ENCODE results near the gene TACC2.
"Not testable (repeated sequence)": the region's sequence is repeated elsewhere in the genome, so short reads cannot be mapped to it uniquely, and the experiment has no call there.

TACC2 gene

DNA sequence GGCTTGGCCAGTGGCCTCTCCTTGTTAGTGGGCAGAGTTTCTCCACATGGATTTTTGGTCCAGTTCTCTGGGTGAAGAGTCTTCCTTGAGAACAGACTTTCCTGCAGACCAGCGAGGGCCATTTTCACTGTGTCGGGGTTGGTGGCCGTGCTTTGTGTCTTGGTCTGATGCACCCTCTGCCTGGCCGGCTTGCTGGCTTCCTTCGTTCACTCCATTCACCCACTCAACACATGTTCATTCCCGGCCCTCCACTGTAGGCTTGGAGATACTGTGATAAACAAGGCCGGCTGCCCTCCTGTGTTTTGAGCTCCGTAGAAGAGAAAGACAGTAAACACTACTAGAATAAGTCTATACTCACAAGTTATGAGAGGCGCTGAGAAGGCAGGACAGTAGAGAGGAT lies 205.3 kb downstream of the TACC2 start:
- TF ChIP-seq, protein P1, sequence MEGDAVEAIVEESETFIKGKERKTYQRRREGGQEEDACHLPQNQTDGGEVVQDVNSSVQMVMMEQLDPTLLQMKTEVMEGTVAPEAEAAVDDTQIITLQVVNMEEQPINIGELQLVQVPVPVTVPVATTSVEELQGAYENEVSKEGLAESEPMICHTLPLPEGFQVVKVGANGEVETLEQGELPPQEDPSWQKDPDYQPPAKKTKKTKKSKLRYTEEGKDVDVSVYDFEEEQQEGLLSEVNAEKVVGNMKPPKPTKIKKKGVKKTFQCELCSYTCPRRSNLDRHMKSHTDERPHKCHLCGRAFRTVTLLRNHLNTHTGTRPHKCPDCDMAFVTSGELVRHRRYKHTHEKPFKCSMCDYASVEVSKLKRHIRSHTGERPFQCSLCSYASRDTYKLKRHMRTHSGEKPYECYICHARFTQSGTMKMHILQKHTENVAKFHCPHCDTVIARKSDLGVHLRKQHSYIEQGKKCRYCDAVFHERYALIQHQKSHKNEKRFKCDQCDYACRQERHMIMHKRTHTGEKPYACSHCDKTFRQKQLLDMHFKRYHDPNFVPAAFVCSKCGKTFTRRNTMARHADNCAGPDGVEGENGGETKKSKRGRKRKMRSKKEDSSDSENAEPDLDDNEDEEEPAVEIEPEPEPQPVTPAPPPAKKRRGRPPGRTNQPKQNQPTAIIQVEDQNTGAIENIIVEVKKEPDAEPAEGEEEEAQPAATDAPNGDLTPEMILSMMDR (conservative IDR thresholded peaks at IDR 0.05; ENCODE audit: low read depth, low read length): no peak
- DNase-seq (ENCODE audit: low read depth): no peak
- no peak overlapping the region for H3K4me3 ChIP-seq (ENCODE audit: low read depth, low read length)

DNA sequence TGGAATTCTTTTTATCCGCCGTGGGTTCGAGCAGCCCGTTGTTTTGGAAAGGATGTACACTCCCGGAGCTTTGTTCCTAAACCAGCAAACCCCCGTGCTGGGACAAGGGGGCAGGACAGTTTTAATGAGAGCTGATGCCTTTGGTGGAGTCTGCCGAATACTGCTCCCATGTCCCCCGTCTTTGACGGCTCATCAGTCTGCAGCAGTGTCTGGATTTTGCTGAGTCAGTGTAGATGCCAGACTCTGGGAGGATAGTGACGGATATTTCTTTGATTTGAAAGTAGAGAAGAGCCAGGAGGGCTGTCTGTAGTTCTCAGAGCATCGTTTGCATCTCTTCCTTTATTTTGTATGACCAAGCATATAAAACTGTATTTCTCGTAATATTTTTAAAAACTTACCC lies 207.3 kb downstream of the TACC2 start:
- H3K4me3 ChIP-seq (ENCODE audit: low read depth, low read length): no peak overlapping the region
- DNase-seq (ENCODE audit: low read depth): no peak
- TF ChIP-seq, protein P1 (conservative IDR thresholded peaks at IDR 0.05; ENCODE audit: low read depth, low read length): no peak

DNA sequence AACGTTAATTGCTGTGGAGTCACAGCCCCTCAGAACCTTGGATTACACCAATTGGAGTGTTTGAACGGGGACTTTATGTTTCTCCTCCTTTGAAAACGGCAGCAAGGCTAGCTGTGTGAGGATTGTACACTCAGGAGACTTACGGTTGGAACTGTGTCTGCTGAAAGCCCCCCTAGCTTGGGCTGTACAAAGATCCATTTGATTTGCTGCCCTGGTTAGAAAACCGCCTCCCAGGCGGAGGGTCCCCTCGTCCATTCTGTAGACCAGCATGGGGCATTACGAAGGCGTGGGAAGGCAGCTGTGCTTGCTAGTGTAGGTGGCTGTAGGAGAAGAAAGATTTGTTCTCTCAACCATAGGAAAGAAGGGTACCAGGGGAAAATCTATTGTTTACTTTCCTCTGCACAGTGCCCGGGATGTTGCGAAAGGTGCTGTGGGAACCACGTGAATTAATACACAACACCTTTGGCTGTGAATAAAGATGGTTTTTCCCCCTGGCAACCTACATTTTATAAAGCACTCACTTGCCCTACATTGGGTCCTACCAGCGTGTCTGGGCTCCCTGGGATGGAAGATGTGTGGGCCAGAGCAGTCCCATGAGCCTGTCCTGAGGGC lies 208.8 kb downstream of the TACC2 start:
- H3K4me3 ChIP-seq (ENCODE audit: low read depth, low read length): no peak overlapping the region
- TF ChIP-seq, protein P1 (conservative IDR thresholded peaks at IDR 0.05; ENCODE audit: low read depth, low read length): no peak
- no peak for DNase-seq (ENCODE audit: low read depth)

DNA sequence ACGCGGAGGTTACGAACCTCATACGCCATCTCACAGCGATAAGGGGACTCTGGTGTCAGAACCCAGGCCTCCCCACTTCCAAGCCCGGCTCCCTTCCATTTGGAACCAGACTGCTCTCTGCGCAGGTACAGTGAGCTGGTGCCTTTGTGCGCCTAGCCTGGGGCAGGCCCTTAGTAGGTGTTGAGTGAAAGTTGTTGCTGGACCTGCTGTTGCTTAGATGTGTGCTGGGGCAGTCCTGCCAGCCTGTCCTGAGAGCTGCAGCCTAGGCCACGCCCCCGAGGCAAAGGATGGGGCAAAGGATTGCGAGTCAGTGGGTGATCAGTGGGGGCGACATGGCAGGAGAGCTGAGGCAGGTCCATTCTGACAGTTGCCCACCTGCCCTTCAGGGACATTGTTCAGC lies 209.7 kb downstream of the TACC2 start:
- no peak overlapping the region for H3K4me3 ChIP-seq (ENCODE audit: low read depth, low read length)
- TF ChIP-seq, protein P1 (conservative IDR thresholded peaks at IDR 0.05; ENCODE audit: low read depth, low read length): no peak
- DNase-seq (ENCODE audit: low read depth): no peak

DNA sequence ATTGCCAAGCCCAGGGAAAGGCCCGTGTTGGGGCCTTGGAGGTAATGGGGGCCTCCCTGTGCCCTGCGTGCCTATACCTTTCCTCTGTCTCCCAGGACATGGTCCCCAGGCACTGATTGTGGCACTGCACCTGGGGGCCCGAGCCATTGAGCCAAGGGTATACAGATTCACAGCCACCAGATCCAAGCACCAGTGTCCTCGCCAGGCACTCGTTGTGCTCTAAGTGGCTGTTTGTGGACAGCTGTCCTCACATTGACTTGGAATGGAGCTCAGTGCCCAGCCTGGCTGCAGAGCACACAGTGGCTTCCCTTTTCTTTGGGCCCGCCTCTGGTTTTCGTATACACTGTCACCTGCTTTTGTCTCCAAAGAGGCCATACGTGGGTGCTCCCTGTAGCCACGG lies 210.1 kb downstream of the TACC2 start:
- no peak for DNase-seq (ENCODE audit: low read depth)
- H3K4me3 ChIP-seq (ENCODE audit: low read depth, low read length): no peak overlapping the region
- TF ChIP-seq, protein P1 (conservative IDR thresholded peaks at IDR 0.05; ENCODE audit: low read depth, low read length): no peak

DNA sequence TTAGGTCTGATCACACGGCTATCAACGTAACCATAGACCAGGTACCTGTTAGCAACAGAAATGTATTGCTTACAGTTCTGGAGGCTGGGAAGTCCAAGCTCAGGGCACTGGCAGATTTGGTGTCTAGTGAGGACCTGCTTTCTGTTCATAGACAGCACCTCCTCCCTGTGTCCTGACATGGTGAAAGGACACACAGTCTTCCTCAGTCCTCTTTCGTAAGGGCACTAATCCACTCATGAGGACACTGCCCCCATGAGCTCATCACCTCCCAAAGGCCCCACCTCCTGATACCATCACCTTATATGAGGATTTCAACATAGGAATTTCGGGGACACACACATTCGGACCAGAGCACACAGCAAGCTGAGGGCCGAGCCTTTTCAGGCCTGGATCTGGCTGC lies 210.7 kb downstream of the TACC2 start:
- DNase-seq (ENCODE audit: low read depth): no peak
- TF ChIP-seq, protein P1 (conservative IDR thresholded peaks at IDR 0.05; ENCODE audit: low read depth, low read length): no peak
- no peak overlapping the region for H3K4me3 ChIP-seq (ENCODE audit: low read depth, low read length)

DNA sequence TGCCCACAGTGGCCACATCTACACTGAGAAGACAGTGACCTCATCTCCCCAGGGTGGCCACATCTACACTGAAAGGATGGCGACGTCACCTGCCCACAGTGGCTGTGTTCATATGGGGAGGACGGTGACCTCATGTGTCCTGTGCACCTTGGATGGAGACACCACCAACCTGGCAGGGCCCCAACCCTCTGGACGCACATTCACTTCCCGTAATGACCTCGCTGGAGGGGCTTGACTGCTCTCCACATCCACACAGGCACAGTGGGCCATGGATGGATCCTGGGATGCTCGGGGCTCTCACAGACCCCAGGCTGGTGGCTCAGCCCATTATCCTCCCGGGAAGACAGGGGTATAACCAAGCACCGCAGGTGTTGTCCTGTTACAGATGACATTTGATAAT lies 212.4 kb downstream of the TACC2 start:
- H3K4me3 ChIP-seq (ENCODE audit: low read depth, low read length): no peak overlapping the region
- TF ChIP-seq, protein P1 (conservative IDR thresholded peaks at IDR 0.05; ENCODE audit: low read depth, low read length): no peak
- no peak for DNase-seq (ENCODE audit: low read depth)

DNA sequence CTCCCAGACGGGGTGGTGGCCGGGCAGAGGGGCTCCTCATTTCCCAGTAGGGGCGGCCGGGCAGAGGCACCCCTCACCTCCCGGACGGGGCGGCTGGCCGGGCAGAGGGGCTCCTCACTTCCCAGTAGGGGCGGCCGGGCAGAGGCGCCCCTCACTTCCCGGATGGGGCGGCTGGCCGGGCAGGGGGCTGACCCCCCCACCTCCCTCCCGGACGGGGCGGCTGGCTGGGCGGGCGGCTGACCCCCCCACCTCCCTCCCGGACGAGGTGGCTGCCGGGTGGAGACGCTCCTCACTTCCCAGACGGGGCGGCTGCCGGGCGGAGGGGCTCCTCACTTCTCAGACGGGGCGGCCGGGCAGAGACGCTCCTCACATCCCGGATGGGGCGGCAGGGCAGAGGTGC lies 214.2 kb downstream of the TACC2 start:
- H3K4me3 ChIP-seq (ENCODE audit: low read depth, low read length); DNase-seq (ENCODE audit: low read depth): not testable (repeated sequence)
